ENCODE data around the gene FCRL1. TPM values are rescaled to one million over a fixed set of nuclear protein-coding genes. Genes with fewer than 3 reads are reported as not detected.

FCRL1 gene
- total and polyA plus RNA-seq, 10 of the 15 experiments (the other 5 are each of a cell fraction or from before 2014, with no cell fraction given) = 0.23 to 2.4 (median 0.87) TPM; not detected in 2

DNA sequence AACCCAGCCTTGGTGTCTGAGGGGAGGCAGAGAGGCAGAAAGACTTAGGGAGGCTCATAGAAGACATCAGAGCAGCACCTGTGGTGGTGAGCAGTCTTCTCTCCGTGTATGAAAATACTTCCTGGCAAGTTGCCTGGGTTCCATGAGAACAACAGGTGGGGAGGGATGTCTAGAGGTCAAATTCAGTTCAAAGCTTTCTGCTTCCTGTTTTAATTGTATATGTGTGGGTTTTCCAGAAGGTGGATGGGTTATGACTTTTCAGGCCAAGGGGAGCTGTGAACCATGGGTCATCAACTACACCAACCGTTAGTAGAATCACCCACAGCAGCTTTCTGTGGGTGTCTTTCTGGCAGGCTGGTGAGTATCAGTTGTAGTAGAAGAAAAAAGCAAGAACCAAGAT lies 38.9 kb downstream of the FCRL1 start:
- Histone ChIP-seq H3K27me3 (replicated peaks in 1 of 2; ENCODE audit: control insufficient read depth in 2 of 2, insufficient read depth in 2 of 2, low read length in 1 of 2) (no peaks in the 10 kb centered on the region), H2AFZ (ENCODE audit: control insufficient read depth, low read depth, low read length) (peak overlapping the region; percentile 10; the same call in 1 of the 2 replicates), H3K79me2 (ENCODE audit: control insufficient read depth, insufficient read depth, low read length) (no peaks in the 10 kb centered on the region), H4K20me1 (ENCODE audit: control insufficient read depth, insufficient read depth) (no peaks in the 10 kb centered on the region), H3K27ac (ENCODE audit: control insufficient read depth, insufficient read depth) (no peak overlapping the region; the same call in 1 of the 2 replicates), H3K4me3 (no peak overlapping the region), H3K9me3 (replicated peaks; ENCODE audit: control insufficient read depth, insufficient read depth, low read length) (no peaks in the 10 kb centered on the region; the same call in 2 of the 3 replicates), H3K36me3 (ENCODE audit: control insufficient read depth in 2 of 2, insufficient read depth in 2 of 2, low read length in 1 of 2) (no peaks in the 10 kb centered on the region), H3K4me1 (ENCODE audit: control insufficient read depth, insufficient read depth, low read length) (peaks cover 38% of the 10 kb centered on the region), H3K4me2 (ENCODE audit: control insufficient read depth, insufficient read depth) (peak overlapping the region; percentile 59; the same call in 1 of the 2 replicates), H3K9ac (ENCODE audit: control insufficient read depth, insufficient read depth, low read length) (no peak overlapping the region)
- ChIA-PET CTCF (no interaction called here), POLR2A (interaction anchor here (0.6 kb wide), 1 partner anchor 686 kb away, joined by 3 read pairs; no protein-coding TSS in a partner anchor), SMC1A (ENCODE audit: uncharacterized antibody, unreplicated experiment) (interaction anchor here (0.8 to 1.5 kb wide), 2 partner anchors 26 to 203 kb away, joined by 3 to 7 read pairs; no protein-coding TSS in a partner anchor), RAD21 (ENCODE audit: unreplicated experiment) (interaction anchor here (1.2 kb wide), 1 partner anchor 49 kb away, joined by 3 read pairs; no protein-coding TSS in a partner anchor)
- in situ Hi-C loops (cut with MboI) = no loop called here
- 0% methylated on average over 2 of the region's 2 CpGs for WGBS (ENCODE audit: insufficient coverage, insufficient replicate concordance, low lambda C conversion rate, missing lambda C conversion rate)
- ATAC-seq = peak; percentile 58
- intact Hi-C loops (cut with micrococcal nuclease; ENCODE audit: unreplicated experiment) = no loop called here
- FAIRE-seq = peak; percentile 59
- no TSS peak for BruUV-seq (replicated peaks)
- peak; percentile 25 for DNase-seq (ENCODE audit: low read depth, low spot score)
- TF ChIP-seq MYB (IDR thresholded peaks at IDR 0.05; ENCODE audit: borderline replicate concordance, low read depth, low read length) (no peak), WRNIP1 (IDR thresholded peaks at IDR 0.05; ENCODE audit: borderline replicate concordance, low read depth, low read length) (no peak), GABPA (IDR thresholded peaks at IDR 0.05; ENCODE audit: low read depth) (peak; percentile 49; the same call in 1 of the 2 replicates), CBX3 (IDR thresholded peaks at IDR 0.05; ENCODE audit: borderline replicate concordance, low read depth) (no peak), TCF3 (IDR thresholded peaks at IDR 0.05; ENCODE audit: borderline replicate concordance, insufficient read depth, low read depth, low read length) (peak; percentile 86; the same call in 1 of the 2 replicates), BHLHE40 (IDR thresholded peaks at IDR 0.05; ENCODE audit: borderline replicate concordance in 1 of 2, low read depth in 2 of 2, low read length in 1 of 2) (no peak), TCF7 (IDR thresholded peaks at IDR 0.05; ENCODE audit: borderline replicate concordance) (peak; percentile 64; the same call in 1 of the 2 replicates), SUZ12 (IDR thresholded peaks at IDR 0.05; ENCODE audit: unreplicated experiment) (no peak), MEF2A (IDR thresholded peaks at IDR 0.05; ENCODE audit: insufficient read depth, low read depth, low read length) (peak; percentile 68), POLR2AphosphoS2 (IDR thresholded peaks at IDR 0.05; ENCODE audit: low read depth, low read length) (no peak), SIN3A (IDR thresholded peaks at IDR 0.05; ENCODE audit: low read depth, low read length) (no peak), RUNX3 (IDR thresholded peaks at IDR 0.05; ENCODE audit: low read length) (peak; percentile 87)
- TF ChIP-seq, protein P1, sequence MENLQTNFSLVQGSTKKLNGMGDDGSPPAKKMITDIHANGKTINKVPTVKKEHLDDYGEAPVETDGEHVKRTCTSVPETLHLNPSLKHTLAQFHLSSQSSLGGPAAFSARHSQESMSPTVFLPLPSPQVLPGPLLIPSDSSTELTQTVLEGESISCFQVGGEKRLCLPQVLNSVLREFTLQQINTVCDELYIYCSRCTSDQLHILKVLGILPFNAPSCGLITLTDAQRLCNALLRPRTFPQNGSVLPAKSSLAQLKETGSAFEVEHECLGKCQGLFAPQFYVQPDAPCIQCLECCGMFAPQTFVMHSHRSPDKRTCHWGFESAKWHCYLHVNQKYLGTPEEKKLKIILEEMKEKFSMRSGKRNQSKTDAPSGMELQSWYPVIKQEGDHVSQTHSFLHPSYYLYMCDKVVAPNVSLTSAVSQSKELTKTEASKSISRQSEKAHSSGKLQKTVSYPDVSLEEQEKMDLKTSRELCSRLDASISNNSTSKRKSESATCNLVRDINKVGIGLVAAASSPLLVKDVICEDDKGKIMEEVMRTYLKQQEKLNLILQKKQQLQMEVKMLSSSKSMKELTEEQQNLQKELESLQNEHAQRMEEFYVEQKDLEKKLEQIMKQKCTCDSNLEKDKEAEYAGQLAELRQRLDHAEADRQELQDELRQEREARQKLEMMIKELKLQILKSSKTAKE (IDR thresholded peaks at IDR 0.05; ENCODE audit: low read depth, poor library complexity, severe bottlenecking) = no peak
- TF ChIP-seq, protein P2, sequence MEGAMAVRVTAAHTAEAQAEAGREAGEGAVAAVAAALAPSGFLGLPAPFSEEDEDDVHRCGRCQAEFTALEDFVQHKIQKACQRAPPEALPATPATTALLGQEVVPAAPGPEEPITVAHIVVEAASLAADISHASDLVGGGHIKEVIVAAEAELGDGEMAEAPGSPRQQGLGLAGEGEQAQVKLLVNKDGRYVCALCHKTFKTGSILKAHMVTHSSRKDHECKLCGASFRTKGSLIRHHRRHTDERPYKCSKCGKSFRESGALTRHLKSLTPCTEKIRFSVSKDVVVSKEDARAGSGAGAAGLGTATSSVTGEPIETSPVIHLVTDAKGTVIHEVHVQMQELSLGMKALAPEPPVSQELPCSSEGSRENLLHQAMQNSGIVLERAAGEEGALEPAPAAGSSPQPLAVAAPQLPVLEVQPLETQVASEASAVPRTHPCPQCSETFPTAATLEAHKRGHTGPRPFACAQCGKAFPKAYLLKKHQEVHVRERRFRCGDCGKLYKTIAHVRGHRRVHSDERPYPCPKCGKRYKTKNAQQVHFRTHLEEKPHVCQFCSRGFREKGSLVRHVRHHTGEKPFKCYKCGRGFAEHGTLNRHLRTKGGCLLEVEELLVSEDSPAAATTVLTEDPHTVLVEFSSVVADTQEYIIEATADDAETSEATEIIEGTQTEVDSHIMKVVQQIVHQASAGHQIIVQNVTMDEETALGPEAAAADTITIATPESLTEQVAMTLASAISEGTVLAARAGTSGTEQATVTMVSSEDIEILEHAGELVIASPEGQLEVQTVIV (IDR thresholded peaks at IDR 0.05; ENCODE audit: borderline replicate concordance, partially characterized antibody) = no peak
- TF ChIP-seq, protein P3, sequence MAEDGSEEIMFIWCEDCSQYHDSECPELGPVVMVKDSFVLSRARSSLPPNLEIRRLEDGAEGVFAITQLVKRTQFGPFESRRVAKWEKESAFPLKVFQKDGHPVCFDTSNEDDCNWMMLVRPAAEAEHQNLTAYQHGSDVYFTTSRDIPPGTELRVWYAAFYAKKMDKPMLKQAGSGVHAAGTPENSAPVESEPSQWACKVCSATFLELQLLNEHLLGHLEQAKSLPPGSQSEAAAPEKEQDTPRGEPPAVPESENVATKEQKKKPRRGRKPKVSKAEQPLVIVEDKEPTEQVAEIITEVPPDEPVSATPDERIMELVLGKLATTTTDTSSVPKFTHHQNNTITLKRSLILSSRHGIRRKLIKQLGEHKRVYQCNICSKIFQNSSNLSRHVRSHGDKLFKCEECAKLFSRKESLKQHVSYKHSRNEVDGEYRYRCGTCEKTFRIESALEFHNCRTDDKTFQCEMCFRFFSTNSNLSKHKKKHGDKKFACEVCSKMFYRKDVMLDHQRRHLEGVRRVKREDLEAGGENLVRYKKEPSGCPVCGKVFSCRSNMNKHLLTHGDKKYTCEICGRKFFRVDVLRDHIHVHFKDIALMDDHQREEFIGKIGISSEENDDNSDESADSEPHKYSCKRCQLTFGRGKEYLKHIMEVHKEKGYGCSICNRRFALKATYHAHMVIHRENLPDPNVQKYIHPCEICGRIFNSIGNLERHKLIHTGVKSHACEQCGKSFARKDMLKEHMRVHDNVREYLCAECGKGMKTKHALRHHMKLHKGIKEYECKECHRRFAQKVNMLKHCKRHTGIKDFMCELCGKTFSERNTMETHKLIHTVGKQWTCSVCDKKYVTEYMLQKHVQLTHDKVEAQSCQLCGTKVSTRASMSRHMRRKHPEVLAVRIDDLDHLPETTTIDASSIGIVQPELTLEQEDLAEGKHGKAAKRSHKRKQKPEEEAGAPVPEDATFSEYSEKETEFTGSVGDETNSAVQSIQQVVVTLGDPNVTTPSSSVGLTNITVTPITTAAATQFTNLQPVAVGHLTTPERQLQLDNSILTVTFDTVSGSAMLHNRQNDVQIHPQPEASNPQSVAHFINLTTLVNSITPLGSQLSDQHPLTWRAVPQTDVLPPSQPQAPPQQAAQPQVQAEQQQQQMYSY (CRISPR knock-in tag; IDR thresholded peaks at IDR 0.05) = no peak
